Measurements from ENCODE around the gene KRT71. TPM values are rescaled to one million over a fixed set of nuclear protein-coding genes. Genes with fewer than 3 reads are reported as not detected.

Gene KRT71
- total RNA-seq, 1 donor from 2014 or later = not detected

DNA sequence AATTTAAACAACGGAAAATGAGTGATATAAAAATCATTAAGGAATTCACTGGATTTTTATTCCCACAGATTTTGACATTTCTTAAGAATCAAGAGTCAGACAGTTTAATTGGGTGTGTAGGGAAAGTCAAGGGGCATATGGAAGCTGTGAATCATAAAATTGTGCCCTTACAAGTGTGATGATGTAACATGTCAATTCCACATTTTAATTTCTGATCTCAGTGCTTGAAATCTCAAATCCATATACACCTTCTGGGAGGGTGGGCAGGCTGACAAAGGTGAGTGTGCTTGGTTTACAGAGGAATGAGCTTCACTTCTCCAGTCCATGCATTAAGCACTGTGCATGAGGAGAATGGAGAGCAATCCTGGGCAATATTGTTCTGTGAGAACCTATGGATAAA, 58.8 kb downstream of the KRT71 start:
- H3K4me3 ChIP-seq = no peak overlapping the region
- H3F3A ChIP-seq (ENCODE audit: low read depth) = peaks cover 13% of the 10 kb centered on the region
- H2AFZ ChIP-seq (replicated peaks) = no peak overlapping the region
- no peak overlapping the region for H3K27ac Mint-ChIP-seq
- H3K36me3 ChIP-seq = no peaks in the 10 kb centered on the region
- H3K27me3 ChIP-seq = no peaks in the 10 kb centered on the region
- peaks cover 18% of the 10 kb centered on the region for H3K4me1 ChIP-seq
- no peak overlapping the region for H3K4me3 Mint-ChIP-seq
- H3K27me3 Mint-ChIP-seq (ENCODE audit: insufficient read depth, low read depth) = no peaks in the 10 kb centered on the region
- peaks cover 21% of the 10 kb centered on the region for H3K4me1 Mint-ChIP-seq
- no peaks in the 10 kb centered on the region for H3K79me2 ChIP-seq (ENCODE audit: low read depth)
- H3K4me2 ChIP-seq = no peak overlapping the region
- no peak for TF ChIP-seq EZH2 (IDR thresholded peaks at IDR 0.05)
- TF ChIP-seq, protein P1, sequence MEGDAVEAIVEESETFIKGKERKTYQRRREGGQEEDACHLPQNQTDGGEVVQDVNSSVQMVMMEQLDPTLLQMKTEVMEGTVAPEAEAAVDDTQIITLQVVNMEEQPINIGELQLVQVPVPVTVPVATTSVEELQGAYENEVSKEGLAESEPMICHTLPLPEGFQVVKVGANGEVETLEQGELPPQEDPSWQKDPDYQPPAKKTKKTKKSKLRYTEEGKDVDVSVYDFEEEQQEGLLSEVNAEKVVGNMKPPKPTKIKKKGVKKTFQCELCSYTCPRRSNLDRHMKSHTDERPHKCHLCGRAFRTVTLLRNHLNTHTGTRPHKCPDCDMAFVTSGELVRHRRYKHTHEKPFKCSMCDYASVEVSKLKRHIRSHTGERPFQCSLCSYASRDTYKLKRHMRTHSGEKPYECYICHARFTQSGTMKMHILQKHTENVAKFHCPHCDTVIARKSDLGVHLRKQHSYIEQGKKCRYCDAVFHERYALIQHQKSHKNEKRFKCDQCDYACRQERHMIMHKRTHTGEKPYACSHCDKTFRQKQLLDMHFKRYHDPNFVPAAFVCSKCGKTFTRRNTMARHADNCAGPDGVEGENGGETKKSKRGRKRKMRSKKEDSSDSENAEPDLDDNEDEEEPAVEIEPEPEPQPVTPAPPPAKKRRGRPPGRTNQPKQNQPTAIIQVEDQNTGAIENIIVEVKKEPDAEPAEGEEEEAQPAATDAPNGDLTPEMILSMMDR (IDR thresholded peaks at IDR 0.05) = no peak
- no peak for TF ChIP-seq EZH2phosphoT487 (IDR thresholded peaks at IDR 0.05)
- H3K27ac ChIP-seq = no peak overlapping the region
- no peaks in the 10 kb centered on the region for H3K36me3 Mint-ChIP-seq
- no peaks in the 10 kb centered on the region for H3K9me3 Mint-ChIP-seq
- no peak for DNase-seq (ENCODE audit: low spot score)
- no peak overlapping the region for H3K9ac ChIP-seq
- no peaks in the 10 kb centered on the region for H4K20me1 ChIP-seq (ENCODE audit: low read depth)
- H3K9me3 ChIP-seq (ENCODE audit: low read depth) = no peaks in the 10 kb centered on the region

Other genes starting within 250 kb of the KRT71 start
- not detected in 2 replicates for gene KRT83, start 231.7 kb downstream of the KRT71 start, total RNA-seq (ENCODE audit: low replicate concordance)
- not detected in 2 replicates for gene KRT85, start 185.7 kb downstream of the KRT71 start, total RNA-seq (ENCODE audit: low replicate concordance)
- not detected in 2 replicates for gene KRT84, start 167.5 kb downstream of the KRT71 start, total RNA-seq (ENCODE audit: low replicate concordance)
- gene KRT82, start 146.8 kb downstream of the KRT71 start, total RNA-seq (ENCODE audit: low replicate concordance) = not detected in 2 replicates
- gene KRT75, start 118.8 kb downstream of the KRT71 start, total RNA-seq (ENCODE audit: low replicate concordance) = not detected in 2 replicates
- gene KRT6B, start 101.0 kb downstream of the KRT71 start, total RNA-seq (ENCODE audit: low replicate concordance) = not detected in 2 replicates
- gene KRT6C, start 79.3 kb downstream of the KRT71 start, total RNA-seq (ENCODE audit: low replicate concordance) = not detected in 2 replicates
- not detected in 2 replicates for gene KRT6A, start 59.9 kb downstream of the KRT71 start, total RNA-seq (ENCODE audit: low replicate concordance)
- not detected in 2 replicates for gene KRT5, start 32.8 kb downstream of the KRT71 start, total RNA-seq (ENCODE audit: low replicate concordance)
- gene KRT74, start 20.7 kb upstream of the KRT71 start, total RNA-seq (ENCODE audit: low replicate concordance) = not detected in 2 replicates
- gene KRT72, start 48.3 kb upstream of the KRT71 start, total RNA-seq (ENCODE audit: low replicate concordance) = not detected in 2 replicates
- not detected in 2 replicates for gene KRT73, start 65.4 kb upstream of the KRT71 start, total RNA-seq (ENCODE audit: low replicate concordance)
- gene KRT2, start 99.1 kb upstream of the KRT71 start, total RNA-seq (ENCODE audit: low replicate concordance) = not detected in 2 replicates
- gene KRT1, start 127.3 kb upstream of the KRT71 start, total RNA-seq (ENCODE audit: low replicate concordance) = not detected in 2 replicates
- gene KRT77, start 150.4 kb upstream of the KRT71 start, total RNA-seq (ENCODE audit: low replicate concordance) = 0.47 TPM in 1 of 2 replicates, not detected in the other
- not detected in 2 replicates for gene KRT76, start 224.2 kb upstream of the KRT71 start, total RNA-seq (ENCODE audit: low replicate concordance)
- gene KRT3, start 243.0 kb upstream of the KRT71 start, total RNA-seq (ENCODE audit: low replicate concordance) = not detected in 2 replicates

Data from neural progenitor cell (in vitro differentiated cells).